ENCODE data around the gene PIM1.

DNA sequence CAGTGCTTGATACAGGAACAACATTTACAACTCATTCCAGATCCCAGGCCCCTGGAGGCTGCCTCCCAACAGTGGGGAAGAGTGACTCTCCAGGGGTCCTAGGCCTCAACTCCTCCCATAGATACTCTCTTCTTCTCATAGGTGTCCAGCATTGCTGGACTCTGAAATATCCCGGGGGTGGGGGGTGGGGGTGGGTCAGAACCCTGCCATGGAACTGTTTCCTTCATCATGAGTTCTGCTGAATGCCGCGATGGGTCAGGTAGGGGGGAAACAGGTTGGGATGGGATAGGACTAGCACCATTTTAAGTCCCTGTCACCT is 4.2 kb downstream of the PIM1 start:
- TF ChIP-seq, protein P1, sequence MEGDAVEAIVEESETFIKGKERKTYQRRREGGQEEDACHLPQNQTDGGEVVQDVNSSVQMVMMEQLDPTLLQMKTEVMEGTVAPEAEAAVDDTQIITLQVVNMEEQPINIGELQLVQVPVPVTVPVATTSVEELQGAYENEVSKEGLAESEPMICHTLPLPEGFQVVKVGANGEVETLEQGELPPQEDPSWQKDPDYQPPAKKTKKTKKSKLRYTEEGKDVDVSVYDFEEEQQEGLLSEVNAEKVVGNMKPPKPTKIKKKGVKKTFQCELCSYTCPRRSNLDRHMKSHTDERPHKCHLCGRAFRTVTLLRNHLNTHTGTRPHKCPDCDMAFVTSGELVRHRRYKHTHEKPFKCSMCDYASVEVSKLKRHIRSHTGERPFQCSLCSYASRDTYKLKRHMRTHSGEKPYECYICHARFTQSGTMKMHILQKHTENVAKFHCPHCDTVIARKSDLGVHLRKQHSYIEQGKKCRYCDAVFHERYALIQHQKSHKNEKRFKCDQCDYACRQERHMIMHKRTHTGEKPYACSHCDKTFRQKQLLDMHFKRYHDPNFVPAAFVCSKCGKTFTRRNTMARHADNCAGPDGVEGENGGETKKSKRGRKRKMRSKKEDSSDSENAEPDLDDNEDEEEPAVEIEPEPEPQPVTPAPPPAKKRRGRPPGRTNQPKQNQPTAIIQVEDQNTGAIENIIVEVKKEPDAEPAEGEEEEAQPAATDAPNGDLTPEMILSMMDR (conservative IDR thresholded peaks at IDR 0.05 in 1 of 2, IDR thresholded peaks at IDR 0.05 in 1 of 2; ENCODE audit: extremely low read depth in 1 of 2, insufficient read depth in 1 of 2, low read depth in 1 of 2, low read length in 2 of 2), result no peak
- no peak for TF ChIP-seq EZH2 (IDR thresholded peaks at IDR 0.05; ENCODE audit: borderline replicate concordance, low read length)

Measured in mammary epithelial cell (primary cell).